GM12865 (cell line): ENCODE results near the gene GLIS1.

ENCODE experiments used
- DNase-seq: peaks from one replicate; pipeline ENCODE4 v3.0.0; 2010; ENCODE audit warnings: low read depth
- H3K4me3 ChIP-seq: 2 replicates; pipeline ENCODE4 v1.5.1; 2011; ENCODE audit warnings: mild to moderate bottlenecking, low read depth, low read length, control low read depth
- CTCF ChIP-seq: IDR thresholded peaks from 2 replicates; pipeline ENCODE4 v1.5.1; 2011; ENCODE audit warnings: low read length, control low read depth, low read depth, inconsistent platforms; ENCODE audit not compliant: insufficient read depth; ENCODE audit errors: missing control alignments

Gene GLIS1

GRCh38 chr1:53703174-53703573 lies 35.8 kb downstream of the GLIS1 start:
- TF ChIP-seq CTCF = no peak
- no peak for DNase-seq
- no peak overlapping the region for H3K4me3 ChIP-seq

- H3K4me3 ChIP-seq = no peak overlapping the region
- DNase-seq = no peak
- TF ChIP-seq CTCF = no peak
Observed at GRCh38 chr1:53702341-53702740, 36.6 kb downstream of the GLIS1 start.

- no peak overlapping the region for H3K4me3 ChIP-seq
- no peak for TF ChIP-seq CTCF
- no peak for DNase-seq
Observed at GRCh38 chr1:53700776-53701175, 38.2 kb downstream of the GLIS1 start.

GRCh38 chr1:53699981-53700380 lies 39.0 kb downstream of the GLIS1 start:
- no peak for DNase-seq
- no peak for TF ChIP-seq CTCF
- H3K4me3 ChIP-seq = no peak overlapping the region

- no peak for TF ChIP-seq CTCF
- H3K4me3 ChIP-seq = no peak overlapping the region
- DNase-seq = no peak
Observed at GRCh38 chr1:53698384-53698980, 40.5 kb downstream of the GLIS1 start.

GRCh38 chr1:53697721-53698383 lies 41.1 kb downstream of the GLIS1 start:
- H3K4me3 ChIP-seq = no peak overlapping the region
- no peak for DNase-seq
- no peak for TF ChIP-seq CTCF

- H3K4me3 ChIP-seq = no peak overlapping the region
- no peak for TF ChIP-seq CTCF
- no peak for DNase-seq
Observed at GRCh38 chr1:53696990-53697389, 42.0 kb downstream of the GLIS1 start.
